Inferior parietal cortex (tissue), 1 donor: ENCODE data around the gene RMND1.
A peak's percentile ranks its signal among the peaks of the same experiment; 100 is the strongest.
"Not testable (repeated sequence)": the region's sequence is repeated elsewhere in the genome, so short reads cannot be mapped to it uniquely, and the experiment has no call there.

Experiments
- DNase-seq: peaks from one replicate; pipeline ENCODE4 v3.0.0-alpha.2; 2016; ENCODE audit errors: extremely low spot score

The RMND1 gene

GRCh38 chr6:151451950-151452749 is at the start of gene RMND1:
RMND1 (minus strand) TSS chr6:151452126; CDS start chr6:151445811, 6,315 bp downstream.
- DNase-seq: peak; percentile 100

DNA sequence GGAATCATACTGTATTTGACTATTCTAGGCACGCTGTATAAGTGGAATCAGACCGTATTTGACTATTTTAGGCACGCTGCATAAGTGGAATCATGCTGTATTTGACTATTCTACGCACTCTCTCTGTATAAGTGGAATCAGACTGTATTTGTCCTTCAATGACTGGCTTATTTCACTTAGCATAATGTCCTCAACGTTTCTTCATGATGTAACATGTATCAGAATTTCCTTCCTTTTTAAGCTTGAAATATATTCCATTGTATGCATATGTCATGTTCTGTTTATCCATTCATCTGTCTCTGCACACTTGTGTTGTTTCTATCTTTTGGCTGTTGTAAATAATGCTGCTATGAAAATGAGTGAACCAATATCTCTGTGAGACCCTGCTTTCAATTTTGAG is 47.6 kb upstream of the RMND1 start:
- no peak for DNase-seq

DNA sequence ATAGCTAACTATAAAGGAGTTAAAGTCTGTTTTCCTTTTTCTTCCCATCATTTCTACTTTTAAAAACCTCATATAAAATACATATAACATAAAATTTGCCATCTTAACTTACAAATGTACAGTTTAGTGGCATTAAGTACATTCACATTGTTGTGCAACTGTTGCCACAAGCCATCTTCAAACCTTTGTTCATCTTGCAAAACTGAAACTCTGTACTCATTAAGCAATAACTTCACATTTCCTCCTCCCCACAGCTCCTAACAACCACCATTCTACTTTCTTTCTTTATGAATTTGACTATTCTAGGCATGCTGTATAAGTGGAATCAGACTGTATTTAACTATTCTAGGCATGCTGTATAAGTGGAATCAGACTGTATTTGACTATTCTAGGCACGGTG is 46.4 kb upstream of the RMND1 start:
- no peak for DNase-seq

DNA sequence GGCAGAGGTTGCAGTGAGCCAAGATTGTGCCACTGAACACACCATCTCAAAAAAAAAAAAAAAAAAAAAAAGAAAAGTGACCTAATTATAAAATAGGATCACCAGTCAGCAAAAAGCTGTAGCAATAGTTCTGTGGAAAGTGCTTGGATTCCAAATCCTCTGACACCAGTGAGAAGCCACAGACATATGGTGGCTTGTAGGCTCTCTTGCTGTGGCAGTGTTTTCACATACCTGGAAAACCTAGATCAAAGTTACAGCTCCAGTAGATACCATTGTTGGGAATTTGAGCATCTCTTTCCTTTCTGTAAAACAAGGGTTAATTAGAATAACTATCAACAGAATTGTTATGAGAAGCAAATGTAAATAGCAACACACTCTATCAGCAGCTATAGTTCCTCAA is 46.0 kb upstream of the RMND1 start:
- DNase-seq: no peak

- no peak for DNase-seq
Observed at GRCh38 chr6:151495380-151495779, 43.5 kb upstream of the RMND1 start.

DNA sequence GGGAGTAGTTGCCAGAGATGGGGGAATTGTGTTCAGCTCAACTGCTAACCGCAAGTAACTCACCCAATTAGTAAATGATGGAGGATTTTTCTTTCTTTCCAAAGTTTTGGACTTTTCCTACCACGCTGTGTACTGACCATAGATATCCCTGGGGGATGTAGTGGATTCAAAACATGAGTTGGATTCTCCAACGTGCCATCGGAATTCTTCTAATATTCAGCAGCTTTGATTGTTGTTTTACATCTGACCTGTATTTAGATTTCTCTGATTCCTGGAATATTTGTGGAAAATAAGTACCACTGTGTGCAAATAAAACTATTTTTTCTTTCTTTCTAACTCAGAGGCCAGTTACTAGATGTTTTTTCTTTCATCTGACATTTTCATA is 43.0 kb upstream of the RMND1 start:
- DNase-seq: no peak

DNA sequence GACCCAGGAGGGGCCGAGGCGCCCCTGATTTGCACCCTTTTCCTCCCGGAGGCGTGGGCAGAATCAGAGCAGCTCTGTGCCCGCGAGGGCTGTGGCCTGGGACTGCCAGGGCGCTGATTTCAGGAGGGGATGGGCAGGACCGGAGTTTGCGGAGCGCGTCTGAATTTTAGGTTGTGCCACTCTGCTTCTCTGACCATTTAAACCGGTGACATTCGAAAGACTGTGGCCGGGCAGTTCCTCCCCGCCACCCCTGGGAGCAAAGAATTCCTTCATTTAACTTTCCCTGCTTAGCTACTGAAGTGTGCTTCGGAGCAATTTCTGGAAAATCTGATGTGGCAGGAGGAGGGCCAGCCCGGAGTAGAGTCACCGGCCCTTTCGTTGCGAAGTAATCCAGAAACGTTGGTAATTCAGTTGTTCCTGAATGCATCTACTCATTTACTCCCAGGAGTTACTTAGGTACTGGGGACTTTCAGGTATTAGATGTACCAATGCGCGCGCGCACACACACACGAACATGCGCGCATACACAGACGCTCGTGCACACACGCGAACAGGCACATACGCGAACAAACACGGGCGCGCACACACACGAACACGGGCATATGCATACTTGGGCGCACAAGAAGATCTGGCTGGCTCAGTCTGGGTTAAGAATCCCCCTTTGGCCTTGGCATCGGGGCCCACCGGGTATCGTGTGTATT is 42.5 kb upstream of the RMND1 start:
- DNase-seq: peak; percentile 26

DNA sequence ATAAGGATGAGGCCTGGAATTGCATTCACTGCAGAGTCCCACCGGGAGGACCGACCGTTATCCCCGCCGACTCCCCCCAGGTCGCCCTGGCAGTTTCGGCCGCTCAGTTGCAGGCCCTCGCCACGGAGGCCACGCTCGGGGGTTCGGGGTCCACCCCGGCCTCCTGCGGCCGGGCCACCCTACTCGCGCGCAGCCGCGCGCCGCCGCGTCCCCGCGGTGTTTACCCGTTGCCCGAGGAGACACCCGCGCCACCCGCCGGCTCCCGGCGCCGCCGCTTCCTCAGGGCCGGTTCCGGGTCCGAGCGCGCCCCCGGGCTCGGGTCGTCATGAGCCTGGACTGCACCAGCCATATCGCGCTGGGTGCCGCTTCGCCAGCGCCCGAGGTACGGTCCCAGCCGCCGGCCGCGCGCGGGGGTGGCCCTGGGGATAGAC is 41.9 kb upstream of the RMND1 start, which contains the start of gene CCDC170:
CCDC170 (plus strand) TSS at position 214 of the 431 bp plus-strand sequence; CDS start at position 326, 112 bp downstream.
- DNase-seq: no peak

DNA sequence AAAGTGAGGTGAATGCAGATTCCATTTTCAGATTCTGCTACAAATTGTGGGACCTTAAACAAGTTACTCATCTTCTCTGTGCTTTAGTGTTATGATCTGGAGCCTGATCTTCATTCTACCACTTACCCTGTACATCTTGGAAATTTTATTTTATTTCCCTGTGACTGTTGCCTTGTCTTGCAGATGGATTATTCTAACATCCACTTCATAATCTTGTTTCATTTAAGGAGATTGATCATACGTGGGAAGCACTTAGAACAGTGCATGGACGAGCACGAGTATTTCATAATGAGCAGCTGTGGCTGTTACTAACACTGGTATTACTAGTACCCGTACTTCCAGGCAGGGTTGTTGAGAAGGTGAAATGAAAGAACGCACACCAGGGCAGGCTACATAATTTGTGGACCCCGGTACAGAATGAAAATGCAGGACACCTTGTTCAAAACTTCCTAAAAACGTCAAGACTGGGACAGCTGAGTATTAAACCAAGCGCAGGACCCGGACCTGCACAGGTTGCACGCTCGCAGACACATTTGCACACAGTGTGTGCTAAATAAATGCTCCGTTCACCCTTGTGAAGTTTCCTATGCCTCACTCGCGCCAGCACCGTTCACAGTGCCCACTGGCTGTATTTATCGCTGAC is 41.4 kb upstream of the RMND1 start:
- peak; percentile 18 for DNase-seq

DNA sequence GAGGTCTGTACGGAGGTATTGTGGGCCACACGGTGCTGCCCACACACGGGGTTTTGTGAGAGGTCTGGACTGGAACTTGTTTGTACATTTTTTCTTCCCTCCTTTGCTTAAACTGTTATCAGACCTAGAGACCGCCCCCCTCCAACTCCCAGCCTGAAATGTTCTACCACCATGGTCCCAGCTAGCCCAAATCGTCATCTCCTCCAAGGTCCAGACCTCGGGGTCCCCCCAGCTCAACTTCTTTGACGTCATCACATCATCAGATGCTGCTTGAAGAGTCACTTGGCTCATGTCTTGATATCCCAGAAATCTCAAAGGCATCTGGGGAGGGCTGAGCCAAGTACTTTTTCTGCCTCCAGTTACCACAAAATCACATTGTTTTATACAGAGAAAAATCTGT is 39.1 kb upstream of the RMND1 start:
- DNase-seq: no peak

DNA sequence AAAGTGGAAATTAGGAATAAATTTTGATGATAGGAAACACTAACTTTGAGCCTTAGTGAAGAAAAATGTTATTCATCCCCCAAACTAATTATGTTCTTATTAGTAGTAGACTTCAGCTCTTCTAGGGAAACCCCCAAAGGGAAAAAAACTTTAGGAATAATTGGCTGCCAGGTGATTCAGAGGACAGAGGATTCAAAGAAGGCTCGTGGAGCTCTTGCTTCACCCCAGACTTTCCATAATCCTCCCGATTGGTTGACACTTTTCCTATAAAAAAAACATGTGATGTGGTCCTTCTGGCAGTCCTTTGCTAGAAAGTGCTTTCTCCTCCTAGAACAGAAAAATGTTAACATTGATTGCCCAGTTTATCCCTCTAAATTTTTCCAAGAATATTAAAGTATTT is 36.3 kb upstream of the RMND1 start:
- DNase-seq: no peak

- DNase-seq: no peak
Observed at GRCh38 chr6:151483994-151484393, 32.1 kb upstream of the RMND1 start.

- no peak for DNase-seq
Observed at GRCh38 chr6:151482290-151482689, 30.4 kb upstream of the RMND1 start.

- no peak for DNase-seq
Observed at GRCh38 chr6:151481786-151482185, 29.9 kb upstream of the RMND1 start.

DNA sequence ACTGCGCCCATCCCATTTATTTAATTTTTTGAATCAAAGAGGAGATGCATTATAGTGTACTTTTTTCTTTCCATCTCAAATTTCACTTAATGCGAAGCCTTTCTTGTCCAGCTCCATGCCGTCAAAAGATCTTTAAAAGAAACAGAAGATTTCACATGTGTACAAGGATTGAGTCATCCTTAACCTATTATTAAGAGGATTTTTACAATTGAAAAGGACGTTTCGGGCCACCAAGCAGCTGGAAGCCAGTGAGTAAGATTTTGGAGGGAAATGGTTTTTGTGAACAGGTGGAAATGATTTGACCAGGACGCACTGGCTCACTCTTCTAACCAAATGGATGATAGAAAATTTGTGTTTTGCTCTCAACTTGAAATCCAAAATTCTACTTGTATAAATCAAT is 26.7 kb upstream of the RMND1 start:
- DNase-seq: no peak

DNA sequence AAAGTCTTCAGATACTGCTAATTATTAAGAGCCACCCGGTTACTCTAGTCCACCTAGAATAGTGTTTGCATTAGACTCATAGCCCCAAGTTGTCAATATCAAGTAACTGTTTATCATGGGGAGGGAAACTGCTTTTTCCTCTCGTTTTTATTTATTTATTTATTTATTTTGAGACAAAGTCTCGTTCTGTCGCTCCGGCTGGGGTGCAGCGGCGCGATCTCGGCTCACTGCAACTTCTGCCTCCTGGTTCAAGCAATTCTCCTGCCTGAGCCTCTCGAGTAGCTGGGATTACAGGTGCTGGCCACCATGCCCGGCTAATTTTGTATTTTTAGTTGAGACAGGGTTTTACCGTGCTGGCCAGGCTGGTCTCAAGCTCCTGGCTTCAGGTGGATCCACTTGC is 25.8 kb upstream of the RMND1 start:
- no peak for DNase-seq

DNA sequence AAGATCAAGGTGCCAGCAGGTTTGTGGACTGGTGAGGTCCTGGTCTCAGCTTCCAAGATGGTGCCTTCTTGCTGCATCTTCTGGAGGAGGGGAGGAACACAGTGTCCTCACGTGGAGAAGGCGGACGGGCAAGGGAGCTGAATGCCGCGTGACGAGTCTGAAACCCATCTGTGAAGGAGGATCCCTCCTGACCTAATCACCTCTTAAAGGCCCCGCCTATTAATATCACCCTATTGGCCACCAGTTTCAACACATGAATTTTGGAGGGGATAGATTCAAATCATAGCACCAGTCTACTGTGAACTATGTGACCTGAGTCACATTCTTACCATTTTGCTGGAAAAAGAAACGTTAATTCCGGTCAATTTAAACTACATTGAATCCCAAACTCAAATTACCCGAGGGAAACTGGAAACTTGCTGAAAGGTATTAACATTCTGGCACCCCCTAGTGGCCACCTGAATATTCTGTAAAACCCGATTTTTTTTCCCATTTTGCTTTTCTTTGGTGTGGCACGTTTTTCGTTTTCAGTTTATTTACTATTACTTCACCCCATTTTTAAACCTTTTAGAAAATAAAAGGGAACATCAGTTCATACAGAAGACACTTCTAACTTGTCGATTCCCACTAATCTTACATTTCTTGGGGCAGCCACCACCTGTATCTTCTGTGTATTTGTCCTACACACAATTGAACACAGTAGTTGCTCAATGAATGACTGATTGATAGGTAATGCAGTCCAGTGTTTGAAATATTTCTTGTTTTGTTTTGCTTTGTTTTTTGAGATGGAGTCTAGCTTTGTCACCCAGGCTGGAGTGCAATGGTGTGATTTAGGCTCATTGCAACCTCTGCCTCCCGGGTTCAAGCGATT is 24.0 kb upstream of the RMND1 start:
- DNase-seq: peak; percentile 69

GRCh38 chr6:151464702-151465101 is 12.8 kb upstream of the RMND1 start:
- no peak for DNase-seq

- DNase-seq: no peak
Observed at GRCh38 chr6:151461673-151462072, 9.7 kb upstream of the RMND1 start.

DNA sequence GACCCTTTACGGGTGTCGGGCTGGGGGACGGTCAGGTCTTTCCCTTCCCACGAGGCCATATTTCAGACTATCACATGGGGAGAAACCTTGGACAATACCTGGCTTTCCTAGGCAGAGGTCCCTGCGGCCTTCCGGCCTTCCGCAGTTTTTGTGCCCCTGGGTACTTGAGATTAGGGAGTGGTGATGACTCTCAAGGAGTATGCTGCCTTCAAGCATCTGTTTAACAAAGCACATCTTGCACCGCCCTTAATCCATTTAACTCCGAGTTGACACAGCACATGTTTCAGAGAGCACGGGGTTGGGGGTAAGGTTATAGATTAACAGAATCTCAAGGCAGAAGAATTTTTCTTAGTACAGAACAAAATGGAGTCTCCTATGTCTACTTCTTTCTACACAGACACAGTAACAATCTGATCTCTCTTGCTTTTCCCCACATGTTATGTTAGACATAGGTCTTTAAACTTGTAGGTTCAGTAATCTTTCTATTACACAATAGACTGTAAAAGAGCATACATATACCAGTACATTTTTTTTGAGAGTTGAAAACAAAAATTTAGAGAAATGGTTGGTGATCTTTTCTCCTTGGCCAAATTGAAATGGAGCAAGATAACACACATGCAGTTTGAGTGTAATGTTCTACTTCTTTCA is 3.9 kb upstream of the RMND1 start:
- DNase-seq: not testable (repeated sequence)

- DNase-seq: no peak
Observed at GRCh38 chr6:151452750-151453427, 963 bp upstream of the RMND1 start.
